GM18520 (cell line): ENCODE measurements around the gene ZNF556.
A peak's percentile ranks its signal among the peaks of the same experiment; 100 is the strongest.
"Not testable (repeated sequence)": the region's sequence is repeated elsewhere in the genome, so short reads cannot be mapped to it uniquely, and the experiment has no call there.

Source experiments
- ATAC-seq: cut with Tn5 transposase; IDR thresholded peaks from one replicate; pipeline ENCODE4 v1.9.1; 2021; ENCODE audit not compliant: unreplicated experiment

The ZNF556 gene

GRCh38 chr19:2853015-2853606, 14.0 kb upstream of the ZNF556 start:
- no peak for ATAC-seq

- ATAC-seq, result no peak
These were observed 12.3 kb upstream of the ZNF556 start for GRCh38 chr19:2854849-2855248.

GRCh38 chr19:2856457-2857050, 10.6 kb upstream of the ZNF556 start:
- no peak for ATAC-seq

GRCh38 chr19:2858864-2859263, 8.3 kb upstream of the ZNF556 start:
- no peak for ATAC-seq

GRCh38 chr19:2863816-2864215, 3.3 kb upstream of the ZNF556 start:
- ATAC-seq, result no peak

- no peak for ATAC-seq
These were observed 1.6 kb upstream of the ZNF556 start for GRCh38 chr19:2865334-2866100.

GRCh38 chr19:2866495-2867024, 575 bp upstream of the ZNF556 start:
- ATAC-seq, result no peak

- ATAC-seq, result no peak
These were observed 2.5 kb downstream of the ZNF556 start for GRCh38 chr19:2869618-2870017.

GRCh38 chr19:2872175-2872574, 5.0 kb downstream of the ZNF556 start:
- ATAC-seq, result not testable (repeated sequence)

GRCh38 chr19:2877398-2878331, 10.5 kb downstream of the ZNF556 start:
- no peak for ATAC-seq

GRCh38 chr19:2883686-2884439, 16.7 kb downstream of the ZNF556 start:
- ATAC-seq, result no peak

GRCh38 chr19:2885736-2886135, 18.6 kb downstream of the ZNF556 start:
- ATAC-seq, result no peak

- no peak for ATAC-seq
These were observed 20.3 kb downstream of the ZNF556 start for GRCh38 chr19:2887391-2887914.

GRCh38 chr19:2888731-2889224, 21.6 kb downstream of the ZNF556 start:
- no peak for ATAC-seq

GRCh38 chr19:2890531-2890930, 23.4 kb downstream of the ZNF556 start:
- not testable (repeated sequence) for ATAC-seq

- no peak for ATAC-seq
These were observed 29.6 kb downstream of the ZNF556 start for GRCh38 chr19:2896694-2897093.

- ATAC-seq, result peak; percentile 85
These were observed 33.4 kb downstream of the ZNF556 start, which contains the start of gene ZNF57 for GRCh38 chr19:2900296-2901252. ZNF57 (plus strand) TSS chr19:2900928; CDS start chr19:2901046, 118 bp downstream.

GRCh38 chr19:2902590-2903218, 35.6 kb downstream of the ZNF556 start:
- no peak for ATAC-seq
